HG02973 (cell line): ENCODE results near the gene ANAPC4.

Experiments used
- ATAC-seq: cut with Tn5 transposase; IDR thresholded peaks from one replicate; pipeline ENCODE4 v1.9.1; 2021; ENCODE audit warnings: moderate library complexity; ENCODE audit not compliant: unreplicated experiment

ANAPC4 gene

DNA sequence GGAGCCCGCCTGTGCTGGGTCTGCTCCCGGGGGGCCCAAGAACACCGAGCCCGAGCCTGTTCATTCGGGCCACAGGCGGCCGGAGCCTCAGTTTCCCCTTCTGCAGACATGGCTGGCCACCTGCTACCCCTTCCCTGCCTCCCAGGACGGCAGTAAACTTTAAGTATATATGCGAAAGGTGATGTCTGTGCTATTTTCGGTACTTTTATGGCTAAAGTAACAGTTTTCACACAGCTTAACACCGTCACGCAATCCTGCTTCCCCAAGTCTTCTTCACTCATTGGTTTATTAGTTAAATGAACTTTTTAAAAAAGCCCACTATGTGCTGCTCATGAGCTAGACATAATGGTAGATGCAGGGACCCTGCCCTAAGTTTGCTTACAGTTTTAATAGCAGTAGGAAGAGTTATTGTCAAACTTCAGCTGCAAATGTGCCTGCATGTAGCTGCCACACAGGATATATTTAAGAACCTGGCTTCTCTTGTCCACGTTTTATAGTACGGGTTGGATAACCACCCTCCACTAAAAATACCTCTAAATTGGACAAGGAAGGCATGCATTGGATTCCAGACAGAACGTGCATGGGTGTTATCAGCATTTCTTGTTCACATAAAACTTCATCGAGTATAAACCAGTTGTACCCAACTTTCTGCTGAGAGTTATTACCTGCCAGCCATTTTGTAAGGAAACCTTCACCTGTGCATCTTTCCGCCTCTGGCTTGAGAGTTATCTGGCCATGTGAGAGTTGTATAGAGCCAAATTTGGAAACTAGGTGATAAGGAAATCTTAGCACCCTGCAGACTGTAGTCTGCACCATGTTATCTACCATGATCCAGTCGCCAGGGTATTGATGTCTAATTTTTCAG, 741 bp downstream of the ANAPC4 start:
- no peak for ATAC-seq

DNA sequence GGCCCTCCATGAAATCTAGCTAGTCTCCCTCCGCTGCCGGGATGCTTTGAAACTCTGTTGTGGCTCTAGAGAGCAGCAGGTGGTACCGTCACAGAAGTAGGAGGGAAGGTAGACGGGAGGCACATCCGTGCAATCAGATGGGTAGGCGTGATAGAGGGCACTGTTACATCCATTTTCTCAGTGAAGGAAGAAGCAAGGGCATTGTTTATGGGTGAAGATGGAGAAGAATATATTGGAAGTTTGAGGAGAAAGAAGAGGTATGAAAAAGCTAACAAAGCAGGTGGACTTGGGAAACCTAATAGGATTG, 1.3 kb downstream of the ANAPC4 start:
- ATAC-seq = no peak

GRCh38 chr4:25379591-25379990, 2.5 kb downstream of the ANAPC4 start:
- no peak for ATAC-seq

DNA sequence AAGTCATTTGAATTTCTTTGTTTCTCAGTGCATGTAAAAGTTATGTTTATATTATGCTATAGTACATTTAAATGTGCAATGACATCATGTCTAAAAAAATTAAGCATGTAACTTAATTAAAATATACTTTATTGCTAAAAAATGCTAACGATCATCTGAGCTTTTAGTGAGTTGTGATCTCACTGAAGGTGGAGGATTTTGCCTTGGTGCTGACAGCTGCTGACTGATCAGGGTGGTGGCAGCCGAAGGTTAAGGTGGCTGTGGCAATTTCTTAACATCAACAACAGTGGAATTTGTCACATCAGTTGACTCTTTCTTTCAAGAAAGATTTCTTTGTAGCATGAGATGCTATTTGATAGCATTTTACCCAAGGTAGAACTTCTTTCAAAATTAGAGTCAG, 6.6 kb downstream of the ANAPC4 start:
- no peak for ATAC-seq

- ATAC-seq = no peak
These were observed 9.9 kb downstream of the ANAPC4 start for GRCh38 chr4:25386926-25387325.

DNA sequence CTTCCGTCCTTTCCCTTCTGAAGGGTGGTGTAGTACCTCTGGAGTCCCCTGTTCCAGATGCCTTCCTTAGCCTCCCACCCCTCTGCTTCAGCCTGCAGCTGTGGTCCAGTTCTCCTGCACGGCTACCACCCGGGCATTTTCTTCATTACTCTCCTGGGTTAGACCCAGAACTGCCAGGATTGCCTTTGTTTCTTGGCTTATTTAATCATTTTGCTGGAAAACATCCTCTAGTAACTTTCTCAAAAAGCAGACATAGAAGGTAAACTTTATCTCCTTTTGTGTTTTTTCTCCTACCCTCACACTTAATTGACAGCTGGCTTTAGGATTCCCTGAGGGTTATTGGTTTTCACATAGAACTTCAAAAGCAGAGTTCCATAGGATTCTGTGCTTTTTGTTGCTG, 20.2 kb downstream of the ANAPC4 start:
- no peak for ATAC-seq

GRCh38 chr4:25399510-25399909, 22.4 kb downstream of the ANAPC4 start:
- ATAC-seq = no peak

GRCh38 chr4:25401066-25401465, 24.0 kb downstream of the ANAPC4 start:
- no peak for ATAC-seq

- ATAC-seq = no peak
These were observed 25.5 kb downstream of the ANAPC4 start for GRCh38 chr4:25402521-25402920.

GRCh38 chr4:25403699-25404098, 26.6 kb downstream of the ANAPC4 start:
- no peak for ATAC-seq

GRCh38 chr4:25405453-25405852, 28.4 kb downstream of the ANAPC4 start:
- ATAC-seq = no peak

DNA sequence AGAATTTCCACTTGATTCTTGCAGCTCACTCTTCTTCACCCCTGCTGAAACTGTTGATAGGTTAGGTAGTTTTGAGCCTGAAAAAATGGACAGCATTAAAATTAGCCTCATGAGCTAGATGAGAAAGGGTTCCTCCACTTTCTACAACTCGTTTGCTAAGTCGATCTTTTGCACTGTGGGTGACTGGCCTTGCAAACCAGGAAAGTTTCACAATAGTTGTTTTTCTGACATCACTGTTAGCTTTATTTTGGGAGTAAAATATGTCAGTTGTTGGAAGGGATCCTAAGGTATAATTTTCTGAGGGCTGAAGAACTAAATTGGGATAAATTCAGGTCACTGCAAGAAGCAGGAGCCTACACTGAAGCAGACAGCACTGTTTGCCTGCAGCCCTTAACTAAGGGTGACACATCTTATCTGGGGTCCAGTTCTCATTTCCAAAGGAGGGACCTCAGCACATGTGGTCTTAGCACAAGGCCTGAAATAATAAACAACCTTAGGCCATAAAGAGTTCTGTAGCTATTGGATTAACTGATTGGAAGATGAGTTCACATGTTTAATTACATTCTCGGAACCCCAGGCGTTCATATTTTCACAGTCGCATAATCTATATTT, 29.1 kb downstream of the ANAPC4 start:
- ATAC-seq = no peak

DNA sequence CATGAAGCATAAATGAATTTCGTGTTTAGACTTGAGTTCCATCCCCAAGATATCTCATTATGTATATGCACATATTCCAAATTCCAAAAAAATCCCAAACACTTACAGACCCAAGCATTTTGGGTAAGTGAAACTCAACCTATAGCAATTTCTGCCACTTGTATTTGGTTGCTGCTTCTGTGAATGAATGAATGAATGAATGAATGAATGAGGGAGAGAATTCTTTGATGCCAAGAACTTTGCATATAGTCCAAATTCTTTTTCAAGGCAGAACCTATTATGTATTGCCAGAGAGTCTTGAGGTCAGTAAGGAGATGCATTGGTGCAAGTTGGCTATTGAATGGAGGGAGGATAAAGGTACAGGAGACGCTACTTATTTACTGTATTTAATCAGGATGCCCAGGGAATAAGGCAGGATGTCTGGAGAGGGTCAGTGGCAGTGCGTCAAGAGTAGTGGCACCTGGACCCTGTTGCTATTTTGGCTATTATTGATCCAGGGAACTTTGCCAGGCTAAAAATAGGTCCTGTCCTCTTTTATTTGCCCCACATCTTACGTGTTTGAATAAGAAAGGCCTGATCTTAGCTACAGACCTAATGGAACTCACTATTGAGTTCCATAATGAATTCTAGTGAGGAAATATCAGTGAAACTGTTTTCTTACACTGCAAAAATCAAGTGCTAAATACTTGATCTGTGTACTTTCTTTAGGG, 33.9 kb downstream of the ANAPC4 start:
- ATAC-seq = no peak

- no peak for ATAC-seq
These were observed 36.2 kb downstream of the ANAPC4 start for GRCh38 chr4:25413261-25413660.

GRCh38 chr4:25417014-25417413, 40.0 kb downstream of the ANAPC4 start:
- no peak for ATAC-seq

DNA sequence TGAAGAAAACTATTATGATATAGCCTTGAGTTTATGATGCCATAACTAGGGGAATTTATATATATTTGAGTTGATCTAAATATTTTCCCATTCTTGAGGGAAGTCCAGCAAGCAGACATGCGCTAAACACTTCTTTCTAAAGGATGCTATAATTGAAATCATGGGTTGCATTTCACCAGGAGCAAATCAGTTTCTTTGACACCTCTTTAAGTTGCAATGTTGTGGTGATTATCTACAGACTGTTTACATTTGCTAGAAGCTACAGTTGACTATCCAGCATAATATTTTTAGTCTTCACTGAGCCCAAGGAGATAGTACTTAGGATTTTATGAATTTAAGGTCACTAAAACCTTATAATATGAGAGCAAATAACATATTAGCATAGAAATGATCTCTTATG, 43.9 kb downstream of the ANAPC4 start:
- ATAC-seq = no peak

- peak; percentile 80 for ATAC-seq
These were observed 44.9 kb downstream of the ANAPC4 start for GRCh38 chr4:25421816-25422525.

DNA sequence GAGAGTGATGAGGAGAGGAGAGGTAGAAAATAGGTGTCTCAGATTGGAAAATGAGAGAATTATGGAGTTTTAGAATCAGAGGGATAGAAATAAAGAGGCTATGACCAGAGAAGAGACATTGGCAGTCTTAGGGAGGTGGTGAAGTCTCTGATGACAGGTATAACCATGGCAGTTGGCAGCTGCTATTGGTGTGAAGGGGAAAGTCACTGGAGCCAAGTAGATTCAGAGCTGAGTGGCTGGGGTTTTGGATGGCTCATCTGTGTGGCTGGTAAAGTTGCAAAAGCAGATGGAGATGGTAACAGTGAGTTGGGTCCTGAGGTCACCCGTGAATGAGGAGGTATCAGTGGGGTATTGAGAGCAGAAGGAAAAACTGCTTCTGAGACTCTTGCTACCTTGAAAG, 46.5 kb downstream of the ANAPC4 start:
- ATAC-seq = no peak

DNA sequence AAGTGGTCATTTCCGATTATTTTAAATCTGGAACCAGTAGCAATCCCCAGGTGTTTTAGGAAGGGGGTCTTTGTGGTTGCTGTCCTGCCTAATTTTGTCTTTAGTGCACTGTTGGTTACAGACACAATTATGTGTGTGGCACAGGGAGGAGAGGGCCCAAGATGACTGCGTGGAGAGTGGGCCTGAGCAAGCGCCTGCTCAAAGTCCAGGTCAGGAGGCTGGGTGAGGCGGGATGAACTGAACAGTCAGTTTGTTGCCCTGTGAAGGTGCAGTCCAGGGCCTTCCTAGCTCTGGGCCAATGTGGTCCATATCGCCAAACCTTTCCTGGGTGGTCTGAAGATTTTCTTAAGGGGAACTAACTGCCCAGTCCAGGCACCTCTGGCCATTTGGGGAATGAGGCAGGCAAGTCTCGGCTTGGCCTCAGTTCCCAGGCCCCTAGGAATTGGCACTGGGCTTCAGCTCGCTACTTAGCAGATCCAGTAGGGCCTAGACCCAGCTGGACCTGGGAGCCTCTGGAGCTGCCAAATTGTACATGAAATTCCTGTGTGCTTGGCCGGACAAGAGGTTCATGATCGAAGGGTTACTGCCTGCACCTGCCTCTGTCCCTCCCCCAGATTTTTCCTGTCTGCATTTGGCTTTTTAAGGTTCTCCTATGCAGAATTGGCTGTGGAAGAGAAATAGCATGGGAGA, 47.6 kb downstream of the ANAPC4 start:
- no peak for ATAC-seq

GRCh38 chr4:25425361-25425760, 48.3 kb downstream of the ANAPC4 start:
- no peak for ATAC-seq

GRCh38 chr4:25427871-25428270, 50.8 kb downstream of the ANAPC4 start:
- ATAC-seq = no peak
